Activated CD4-positive, alpha-beta T cell treated with anti-CD3 and anti-CD28 coated beads for 36 hours (primary cell): ENCODE results near the gene SLC6A12. TPM values are rescaled to one million over a fixed set of nuclear protein-coding genes. Genes with fewer than 3 reads are reported as not detected.

ENCODE experiments used
- ATAC-seq: fragments of 200-7000 bp; cut with Tn5 transposase; one replicate; pipeline ENCODE4 v1.10.0; 2021; ENCODE audit warnings: mild to moderate bottlenecking, moderate library complexity
- CTCF ChIA-PET: fragments of 350-600 bp; sonication (Branson Sonifier 250); formaldehyde crosslinking; loops from one replicate; lab custom pipeline; 2021; ENCODE audit warnings: antibody characterized with exemption; lab: Charles Lee
- POLR2A ChIA-PET: fragments of 350-600 bp; sonication (Branson Sonifier 250); formaldehyde crosslinking; loops from one replicate; lab custom pipeline; 2021; ENCODE audit warnings: antibody characterized with exemption, inconsistent platforms; lab: Charles Lee
- DNase-seq: peaks from one replicate; pipeline ENCODE4 v3.0.0-alpha.2; 2020
- H3K27ac Mint-ChIP-seq: one replicate; pipeline ENCODE4 v1.8.0; 2021; ENCODE audit warnings: mixed read lengths
- H3K27me3 Mint-ChIP-seq: one replicate; pipeline ENCODE4 v1.8.0; 2021; ENCODE audit warnings: mixed read lengths
- H3K36me3 Mint-ChIP-seq: one replicate; pipeline ENCODE4 v1.8.0; 2021; ENCODE audit warnings: low read depth, mixed read lengths
- H3K4me1 Mint-ChIP-seq: one replicate; pipeline ENCODE4 v1.8.0; 2021; ENCODE audit warnings: mixed read lengths
- H3K4me3 Mint-ChIP-seq: one replicate; pipeline ENCODE4 v1.8.0; 2021; ENCODE audit warnings: mild to moderate bottlenecking, moderate library complexity, mixed read lengths
- H3K9me3 Mint-ChIP-seq: one replicate; pipeline ENCODE4 v1.8.0; 2021; ENCODE audit warnings: low read depth, mixed read lengths
- intact Hi-C, 2 experiments: fragments of 100-400 bp; cut with DNase I in 1 of 2; cut with micrococcal nuclease in 1 of 2; formaldehyde crosslinking; loops; one replicate each; pipeline versions ENCODE4 v1.14.2 to v1.15.1; 2022 to 2024; cut with DNase I, micrococcal nuclease
- total RNA-seq, 2 experiments: library from RNA; stranded (reverse); gene quantifications; one replicate each; pipeline ENCODE4 v1.2.3, GENCODE V29; 2021

SLC6A12 gene
- under 1 TPM; 0.35 to 0.37 TPM for total RNA-seq

DNA sequence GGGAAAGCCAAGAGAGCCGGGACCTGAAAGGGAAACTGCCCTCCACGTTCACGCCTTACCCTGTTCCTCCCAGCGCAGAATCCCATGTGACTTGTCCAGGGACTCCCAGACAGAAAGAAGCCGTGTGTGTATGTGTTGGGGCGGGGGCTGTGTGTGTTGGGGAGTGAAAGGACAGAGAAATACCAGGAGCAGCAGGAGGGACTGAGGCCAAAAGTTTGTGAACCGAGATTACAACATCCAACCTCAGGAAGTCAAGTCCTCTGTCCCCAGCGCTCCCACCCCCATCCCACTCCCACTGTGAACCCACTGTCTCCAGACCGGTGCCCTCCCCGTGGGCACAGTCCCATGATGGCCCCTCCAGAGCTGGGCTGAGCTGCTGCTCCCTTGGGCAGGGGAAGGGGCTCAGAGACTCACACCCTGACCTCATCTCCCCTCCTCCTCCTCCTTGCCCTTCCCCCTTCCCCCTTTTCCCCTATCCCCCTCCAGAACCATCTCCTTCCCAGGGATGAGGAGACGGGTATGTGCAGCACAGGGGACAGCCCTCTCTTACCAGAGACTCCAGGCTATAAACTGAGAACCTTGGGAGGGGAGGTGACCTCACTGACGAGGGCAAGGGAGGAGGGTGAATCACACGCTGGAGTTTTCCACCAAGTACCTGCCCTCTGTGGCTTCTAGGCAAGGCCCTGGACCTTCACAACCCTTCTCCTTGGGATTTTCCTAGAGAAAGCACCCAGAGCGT is at the start of gene SLC6A12:
TSS of gene SLC6A12 (minus strand) at position 155 of the 739 bp plus-strand sequence. CDS start 4,171 bp downstream, outside the sequence.
- intact Hi-C loops = no loop called here
- ATAC-seq = no peak
- Mint-ChIP-seq H3K4me1 (no peaks in the 10 kb centered on the region), H3K4me3 (no peak within 1 kb of the TSS), H3K27ac (no peak within 1 kb of the TSS), H3K36me3 (no peaks in the 10 kb centered on the region), H3K9me3 (no peaks in the 10 kb centered on the region), H3K27me3 (peaks cover 28% of the 10 kb centered on the region)
- ChIA-PET CTCF (no interaction called here), POLR2A (no interaction called here)
- DNase-seq = no peak

DNA sequence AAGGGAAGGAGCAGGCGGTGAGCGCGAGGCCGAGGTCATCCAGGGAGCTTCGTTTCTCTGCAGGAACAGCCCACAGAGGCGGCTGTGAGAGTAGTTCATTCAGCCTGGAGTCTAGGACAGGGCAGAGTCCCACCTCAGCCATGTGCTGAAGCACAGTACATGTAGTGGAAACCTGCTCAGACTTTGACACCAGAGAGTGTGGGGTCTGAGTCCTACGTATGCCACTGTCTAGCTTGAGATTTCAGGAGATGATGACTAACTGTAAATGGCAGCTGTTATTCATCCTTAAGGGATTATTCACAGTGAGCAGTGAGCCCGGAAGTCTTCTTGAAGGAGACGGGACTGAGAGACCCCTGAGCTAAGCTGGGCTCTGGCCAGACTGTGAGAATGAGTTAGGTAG is 49.6 kb upstream of the SLC6A12 start:
- H3K4me3 Mint-ChIP-seq = no peak overlapping the region
- no peaks in the 10 kb centered on the region for H3K36me3 Mint-ChIP-seq
- ATAC-seq (no peak), DNase-seq (no peak)
- no peaks in the 10 kb centered on the region for H3K9me3 Mint-ChIP-seq
- ChIA-PET POLR2A (no interaction called here), CTCF (interaction anchor here (0.8 kb wide), 1 partner anchor 22 kb away, joined by 3 read pairs; no protein-coding TSS in a partner anchor)
- no peak overlapping the region for H3K27ac Mint-ChIP-seq
- peaks cover 5% of the 10 kb centered on the region for H3K27me3 Mint-ChIP-seq
- intact Hi-C loops = no loop called here
- H3K4me1 Mint-ChIP-seq = peaks cover 14% of the 10 kb centered on the region

DNA sequence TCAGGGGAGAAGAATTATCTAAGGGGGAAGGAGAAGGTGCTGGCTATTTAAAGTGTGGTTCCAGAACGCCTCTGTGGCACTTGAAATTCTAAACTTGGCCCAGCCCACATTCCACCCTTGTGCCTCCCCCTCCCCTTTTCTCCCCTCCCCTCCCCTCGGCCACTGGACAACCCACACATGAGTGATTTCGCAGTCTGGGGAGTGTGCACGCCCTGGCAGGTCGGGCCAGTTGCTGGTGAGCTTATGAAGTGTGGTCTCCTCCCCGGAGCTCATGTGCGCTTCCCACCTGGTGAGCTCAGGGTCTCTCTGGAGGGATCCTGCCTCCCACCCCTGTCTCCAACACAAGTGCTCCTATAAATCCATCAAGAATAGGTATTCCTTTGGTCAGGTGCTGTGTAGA is 48.9 kb upstream of the SLC6A12 start, which contains the start of gene SLC6A13:
TSS of gene SLC6A13 (minus strand) at position 20 of the 400 bp plus-strand sequence. CDS start 2,784 bp downstream, outside the sequence.
- DNase-seq (no peak), ATAC-seq (no peak)
- peaks cover 12% of the 10 kb centered on the region for H3K27me3 Mint-ChIP-seq
- H3K4me1 Mint-ChIP-seq = peaks cover 14% of the 10 kb centered on the region
- H3K36me3 Mint-ChIP-seq = no peaks in the 10 kb centered on the region
- POLR2A ChIA-PET = no interaction called here
- no peak within 1 kb of the TSS for H3K27ac Mint-ChIP-seq
- no peaks in the 10 kb centered on the region for H3K9me3 Mint-ChIP-seq
- intact Hi-C loops = no loop called here
- CTCF ChIA-PET = interaction anchor here (0.8 kb wide), 1 partner anchor 23 kb away, joined by 3 read pairs; no protein-coding TSS in a partner anchor
- no peak within 1 kb of the TSS for H3K4me3 Mint-ChIP-seq

DNA sequence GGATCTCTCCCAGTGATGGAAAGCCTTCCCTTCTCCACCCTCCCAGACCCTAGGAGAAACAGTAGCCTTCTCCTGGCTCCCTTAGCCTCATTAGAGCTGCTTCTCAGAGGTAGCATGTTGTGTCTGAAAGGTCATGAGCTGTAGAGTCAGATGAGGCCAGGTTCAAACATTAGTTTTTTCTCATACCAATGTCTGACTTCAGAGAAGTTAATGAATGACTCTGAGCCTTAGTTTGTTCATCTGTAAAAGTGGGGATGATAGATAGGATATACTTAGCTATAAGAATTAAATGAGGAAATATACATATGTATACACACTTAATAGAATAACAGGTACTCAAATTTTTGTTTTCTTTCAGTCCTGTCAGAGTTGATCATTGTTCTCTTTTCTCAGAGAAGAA is 48.2 kb upstream of the SLC6A12 start:
- DNase-seq (no peak), ATAC-seq (no peak)
- Mint-ChIP-seq H3K27ac (no peak overlapping the region), H3K4me3 (no peak overlapping the region), H3K36me3 (no peaks in the 10 kb centered on the region), H3K9me3 (no peaks in the 10 kb centered on the region), H3K4me1 (peaks cover 14% of the 10 kb centered on the region), H3K27me3 (peaks cover 16% of the 10 kb centered on the region)
- POLR2A ChIA-PET = interaction anchor here (0.7 kb wide), 1 partner anchor 18 kb away, joined by 4 read pairs; no protein-coding TSS in a partner anchor
- CTCF ChIA-PET = no interaction called here
- intact Hi-C loops = no loop called here

DNA sequence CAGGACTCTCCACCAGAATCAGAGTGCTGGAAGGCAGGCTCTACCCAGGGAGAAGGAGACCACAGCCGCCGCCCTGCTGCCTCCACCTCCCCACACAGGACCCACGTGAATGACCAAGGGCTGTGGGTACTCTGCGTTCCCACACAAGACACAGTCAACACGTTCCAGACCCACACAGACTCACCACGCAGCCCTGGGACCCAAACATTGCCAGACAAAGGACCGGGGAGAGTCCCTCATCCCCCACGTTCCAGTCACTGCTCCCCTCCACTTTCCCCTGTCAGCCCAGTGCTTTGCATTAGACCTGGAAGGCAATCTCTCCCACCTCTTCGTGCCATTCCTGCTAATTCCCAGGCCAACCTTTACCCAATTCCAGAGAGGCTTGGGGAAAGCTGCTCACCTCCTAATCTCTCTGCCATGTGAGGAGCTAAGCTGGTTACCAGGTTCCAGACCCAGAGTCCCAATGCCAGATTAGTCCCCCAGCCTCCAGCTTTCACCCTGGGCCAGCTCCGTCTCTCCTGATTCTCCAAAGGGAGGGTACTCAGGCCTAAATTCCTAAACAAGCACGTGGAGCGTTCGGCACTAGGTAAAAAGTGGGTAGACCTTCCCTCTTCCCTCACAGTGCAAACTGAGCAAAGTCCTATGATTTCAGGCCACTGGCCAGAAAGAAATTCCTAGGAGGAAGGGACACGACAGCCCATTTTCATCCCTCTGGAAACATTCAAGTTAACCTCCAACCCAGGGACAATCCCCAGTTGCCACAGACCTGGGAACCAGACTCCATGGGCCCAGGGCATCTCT is 43.8 kb upstream of the SLC6A12 start:
- CTCF ChIA-PET = interaction anchor here (0.7 kb wide), 1 partner anchor 19 kb away, joined by 5 read pairs; no protein-coding TSS in a partner anchor
- intact Hi-C loops = no loop called here
- POLR2A ChIA-PET = no interaction called here
- Mint-ChIP-seq H3K27me3 (peaks cover 38% of the 10 kb centered on the region), H3K9me3 (no peaks in the 10 kb centered on the region), H3K27ac (no peak overlapping the region), H3K36me3 (no peaks in the 10 kb centered on the region), H3K4me3 (no peak overlapping the region), H3K4me1 (no peaks in the 10 kb centered on the region)
- DNase-seq = no peak
- ATAC-seq = no peak

DNA sequence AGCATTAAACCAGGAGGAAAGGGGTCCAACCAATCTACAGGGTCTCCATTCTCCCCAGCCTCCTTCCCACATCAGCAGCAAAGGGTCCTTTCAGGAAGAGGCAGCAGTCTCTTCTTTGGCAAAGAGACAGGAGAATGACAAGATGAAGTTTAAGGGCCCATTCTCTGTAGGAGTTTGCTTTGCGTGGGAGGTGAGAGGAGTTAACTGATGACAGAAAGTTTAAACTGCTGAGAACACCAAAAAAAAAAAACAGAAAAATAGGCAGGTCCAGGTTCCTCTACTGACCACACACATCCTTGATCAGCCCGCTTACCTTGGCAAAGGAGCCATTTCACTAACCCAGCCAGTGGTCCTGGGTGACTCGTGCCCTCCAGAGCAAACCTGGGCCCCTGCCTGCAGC is 43.0 kb upstream of the SLC6A12 start:
- H3K36me3 Mint-ChIP-seq = no peaks in the 10 kb centered on the region
- no peak overlapping the region for H3K4me3 Mint-ChIP-seq
- H3K27ac Mint-ChIP-seq = no peak overlapping the region
- POLR2A ChIA-PET = no interaction called here
- H3K9me3 Mint-ChIP-seq = no peaks in the 10 kb centered on the region
- intact Hi-C loops = no loop called here
- peaks cover 38% of the 10 kb centered on the region for H3K27me3 Mint-ChIP-seq
- no peak for DNase-seq
- H3K4me1 Mint-ChIP-seq = no peaks in the 10 kb centered on the region
- ATAC-seq = no peak
- CTCF ChIA-PET = interaction anchor here (0.7 kb wide), 1 partner anchor 20 kb away, joined by 5 read pairs; no protein-coding TSS in a partner anchor

DNA sequence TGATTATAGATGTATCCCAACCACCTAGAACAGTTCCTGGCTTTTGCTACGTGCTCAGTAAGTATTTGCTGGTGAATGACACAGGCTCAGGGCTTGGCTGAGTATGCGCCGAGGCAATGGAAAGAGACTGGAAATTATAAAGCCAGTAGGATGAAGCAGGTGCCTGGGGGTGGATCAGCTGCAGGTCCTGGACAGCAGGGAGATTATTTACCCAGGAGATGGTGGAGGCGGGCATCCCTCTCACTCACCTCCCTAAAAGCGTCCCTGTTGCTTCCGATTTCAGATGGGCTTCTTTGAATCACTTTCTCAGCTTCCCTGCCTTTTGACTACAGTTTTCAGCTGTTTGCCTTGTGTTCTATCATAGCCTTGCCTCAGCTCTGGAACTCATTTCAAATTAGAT is 42.3 kb upstream of the SLC6A12 start:
- H3K27me3 Mint-ChIP-seq = peaks cover 38% of the 10 kb centered on the region
- no peaks in the 10 kb centered on the region for H3K9me3 Mint-ChIP-seq
- no peak overlapping the region for H3K27ac Mint-ChIP-seq
- POLR2A ChIA-PET = no interaction called here
- H3K4me1 Mint-ChIP-seq = no peaks in the 10 kb centered on the region
- intact Hi-C loops = no loop called here
- no peaks in the 10 kb centered on the region for H3K36me3 Mint-ChIP-seq
- ATAC-seq (no peak), DNase-seq (no peak)
- CTCF ChIA-PET = no interaction called here
- no peak overlapping the region for H3K4me3 Mint-ChIP-seq

DNA sequence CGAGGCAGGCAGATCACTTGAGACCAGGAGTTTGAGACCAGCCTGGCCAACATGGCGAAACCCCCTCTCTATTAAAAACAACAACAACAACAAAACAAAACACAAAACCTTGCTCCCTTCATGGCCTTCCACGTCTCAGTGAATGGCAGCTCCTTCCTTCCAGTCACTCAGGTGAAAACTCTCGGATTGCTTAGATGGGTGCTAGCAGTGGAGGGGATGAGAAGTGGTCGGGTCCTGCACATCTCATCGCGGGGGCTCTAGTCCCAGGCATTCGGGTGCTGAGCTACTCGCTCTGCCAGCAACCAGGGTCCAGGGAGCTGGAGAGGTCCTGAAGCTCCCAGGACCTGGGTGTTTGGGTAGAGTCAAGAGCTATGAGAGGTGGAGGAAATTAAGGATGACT is 41.0 kb upstream of the SLC6A12 start:
- Mint-ChIP-seq H3K9me3 (no peaks in the 10 kb centered on the region), H3K4me3 (no peak overlapping the region), H3K4me1 (no peaks in the 10 kb centered on the region), H3K27me3 (peaks cover 38% of the 10 kb centered on the region), H3K27ac (no peak overlapping the region), H3K36me3 (no peaks in the 10 kb centered on the region)
- ATAC-seq = no peak
- no peak for DNase-seq
- ChIA-PET CTCF (interaction anchor here (0.6 kb wide), 1 partner anchor 162 kb away, joined by 4 read pairs; no protein-coding TSS in a partner anchor), POLR2A (no interaction called here)
- intact Hi-C loops = no loop called here

DNA sequence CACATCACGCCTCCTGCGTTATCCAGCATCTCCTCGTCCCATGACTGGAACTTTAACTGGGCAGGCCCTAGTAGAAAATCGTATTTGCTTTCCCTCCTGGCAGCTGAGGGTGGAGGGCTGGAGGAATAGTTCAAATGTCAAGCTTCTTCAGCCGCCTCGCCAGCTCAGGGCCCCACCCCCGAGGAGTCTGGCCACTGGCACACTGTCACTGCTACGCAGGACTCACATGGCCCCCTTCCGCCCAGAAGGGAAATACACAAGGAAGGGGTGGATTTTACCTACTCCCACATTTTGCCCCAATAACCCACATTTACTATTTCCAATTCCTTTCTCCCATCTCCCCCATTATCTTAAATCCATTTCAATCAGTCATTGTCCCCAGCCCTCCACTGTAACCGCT is 40.1 kb upstream of the SLC6A12 start:
- POLR2A ChIA-PET = no interaction called here
- H3K27me3 Mint-ChIP-seq = peaks cover 36% of the 10 kb centered on the region

DNA sequence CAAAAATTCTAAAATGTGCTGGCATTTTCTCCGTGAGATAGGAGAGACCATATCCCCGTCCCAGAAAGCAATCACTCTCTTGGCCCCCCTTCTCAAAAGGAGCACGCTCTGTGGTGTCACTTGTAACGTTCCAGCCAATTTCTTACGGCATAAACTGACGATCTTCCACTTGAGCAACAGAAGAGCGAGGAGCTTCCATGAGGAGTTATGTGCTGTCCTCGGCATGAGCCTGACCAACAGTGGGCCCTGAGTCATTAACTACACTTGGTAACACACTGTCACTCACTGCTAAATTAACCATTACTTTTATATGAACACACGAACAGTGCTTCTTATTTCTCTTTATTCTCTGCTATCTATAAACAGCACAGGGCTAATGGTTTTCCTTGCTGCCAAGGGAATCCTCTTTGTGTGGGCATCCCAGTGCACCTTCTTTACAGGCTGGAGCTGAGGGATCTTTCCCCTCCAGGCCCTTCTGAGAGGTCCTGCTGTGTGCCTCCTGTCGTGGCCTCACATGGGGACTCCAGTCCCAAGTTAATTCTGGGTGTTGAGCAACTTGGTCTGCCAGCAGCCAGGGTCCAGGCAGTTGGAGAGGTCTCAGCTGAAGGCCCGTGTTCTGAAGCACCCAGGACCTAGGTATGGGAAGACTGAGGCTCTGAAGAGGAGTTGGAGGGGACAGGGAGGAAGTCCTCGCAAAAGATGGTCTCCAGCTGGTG is 39.3 kb upstream of the SLC6A12 start:
- Mint-ChIP-seq H3K27me3 (peaks cover 33% of the 10 kb centered on the region), H3K36me3 (no peaks in the 10 kb centered on the region), H3K4me3 (no peak overlapping the region), H3K27ac (no peak overlapping the region), H3K4me1 (no peaks in the 10 kb centered on the region), H3K9me3 (no peaks in the 10 kb centered on the region)
- ATAC-seq = no peak
- POLR2A ChIA-PET = no interaction called here
- intact Hi-C loops = no loop called here
- no peak for DNase-seq
- CTCF ChIA-PET = no interaction called here

More for the DNA sequence above, 40.1 kb upstream of the SLC6A12 start:
- intact Hi-C loops = no loop called here
- DNase-seq (no peak), ATAC-seq (no peak)
- no peak overlapping the region for H3K4me3 Mint-ChIP-seq
- H3K27ac Mint-ChIP-seq = no peak overlapping the region
- H3K36me3 Mint-ChIP-seq = no peaks in the 10 kb centered on the region
- CTCF ChIA-PET = no interaction called here
- H3K4me1 Mint-ChIP-seq = no peaks in the 10 kb centered on the region
- H3K9me3 Mint-ChIP-seq = no peaks in the 10 kb centered on the region

DNA sequence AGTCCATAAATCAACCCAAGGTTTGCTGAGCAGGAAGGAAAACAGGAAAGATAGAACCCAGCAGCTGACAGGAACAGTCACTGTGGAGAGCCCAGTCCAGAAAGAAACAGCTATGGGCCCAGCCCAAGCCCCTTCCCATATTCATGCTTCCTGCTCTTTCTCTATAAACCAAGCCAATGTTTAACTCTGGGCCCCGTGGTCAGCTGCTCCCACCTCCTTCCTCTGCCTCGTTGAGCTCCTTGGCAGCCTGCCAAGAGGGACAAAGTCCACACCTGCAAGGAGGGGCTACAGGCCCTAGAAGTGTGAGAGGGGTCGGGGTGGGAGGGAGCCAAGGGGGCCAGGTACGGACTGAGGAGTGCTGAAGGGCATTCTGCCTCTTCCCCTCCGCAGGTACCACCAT is 38.7 kb upstream of the SLC6A12 start:
- Mint-ChIP-seq H3K9me3 (peaks cover 5% of the 10 kb centered on the region), H3K27me3 (peaks cover 26% of the 10 kb centered on the region), H3K4me1 (no peaks in the 10 kb centered on the region), H3K36me3 (no peaks in the 10 kb centered on the region), H3K4me3 (no peak overlapping the region), H3K27ac (no peak overlapping the region)
- intact Hi-C loops = no loop called here
- ATAC-seq (no peak), DNase-seq (no peak)
- ChIA-PET POLR2A (no interaction called here), CTCF (no interaction called here)
